ENCODE data around the gene PXDN.
A peak's percentile ranks its signal among the peaks of the same experiment; 100 is the strongest.

Gene PXDN

DNA sequence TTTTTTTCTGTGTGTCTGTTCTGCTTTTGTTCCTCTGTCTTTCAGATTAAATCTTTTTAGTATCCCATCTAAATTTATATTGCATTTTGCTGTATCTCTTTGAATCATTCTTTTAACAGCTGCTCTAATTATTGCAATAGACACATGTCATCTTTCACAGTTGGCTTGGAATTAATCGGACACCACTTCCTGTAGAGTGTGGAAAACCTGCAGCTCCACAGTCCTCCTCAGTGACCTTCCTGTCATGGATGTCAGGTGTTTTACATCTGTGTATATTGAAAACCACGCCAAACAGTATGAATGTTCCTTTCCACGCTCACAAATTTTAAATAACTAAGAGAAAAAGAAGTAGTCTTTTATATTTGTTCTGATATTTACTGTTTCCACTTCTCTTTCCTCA lies 135.3 kb downstream of the PXDN start:
- DNase-seq (ENCODE audit: low spot score), result no peak

DNA sequence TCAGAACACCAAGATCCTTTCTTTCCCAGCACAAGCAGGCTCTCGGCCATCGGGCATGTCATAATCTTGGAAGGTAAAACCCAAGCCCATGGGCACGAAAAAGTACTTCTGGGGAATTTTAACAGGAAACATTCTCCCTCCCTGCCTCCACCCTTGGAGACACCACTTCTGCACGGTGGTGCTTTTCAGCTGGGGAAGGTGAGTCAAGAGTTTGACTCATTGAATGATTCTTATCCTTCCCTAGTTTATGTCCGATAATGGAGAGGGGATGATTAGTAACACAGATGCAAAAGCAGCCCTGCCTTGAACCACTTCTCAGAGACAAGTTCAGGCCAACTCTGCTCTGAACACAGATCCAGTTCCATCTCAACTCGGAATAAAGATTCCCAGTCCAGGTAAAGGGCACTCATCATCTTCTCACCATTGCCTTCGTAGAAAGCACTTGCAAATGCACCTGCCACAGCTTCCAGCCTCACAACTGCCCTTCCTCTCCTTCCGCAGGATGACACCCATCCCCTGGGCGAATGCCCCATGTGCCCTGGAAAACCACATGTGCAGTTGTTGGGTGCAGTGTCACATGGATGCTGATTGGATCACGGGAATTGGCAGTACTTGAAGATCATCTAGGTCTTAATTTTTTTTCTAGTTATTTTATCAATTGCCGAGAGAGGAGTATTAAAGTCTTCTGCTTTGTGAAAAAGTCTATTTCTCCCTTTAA lies 136.2 kb downstream of the PXDN start:
- DNase-seq (ENCODE audit: low spot score), result no peak

DNA sequence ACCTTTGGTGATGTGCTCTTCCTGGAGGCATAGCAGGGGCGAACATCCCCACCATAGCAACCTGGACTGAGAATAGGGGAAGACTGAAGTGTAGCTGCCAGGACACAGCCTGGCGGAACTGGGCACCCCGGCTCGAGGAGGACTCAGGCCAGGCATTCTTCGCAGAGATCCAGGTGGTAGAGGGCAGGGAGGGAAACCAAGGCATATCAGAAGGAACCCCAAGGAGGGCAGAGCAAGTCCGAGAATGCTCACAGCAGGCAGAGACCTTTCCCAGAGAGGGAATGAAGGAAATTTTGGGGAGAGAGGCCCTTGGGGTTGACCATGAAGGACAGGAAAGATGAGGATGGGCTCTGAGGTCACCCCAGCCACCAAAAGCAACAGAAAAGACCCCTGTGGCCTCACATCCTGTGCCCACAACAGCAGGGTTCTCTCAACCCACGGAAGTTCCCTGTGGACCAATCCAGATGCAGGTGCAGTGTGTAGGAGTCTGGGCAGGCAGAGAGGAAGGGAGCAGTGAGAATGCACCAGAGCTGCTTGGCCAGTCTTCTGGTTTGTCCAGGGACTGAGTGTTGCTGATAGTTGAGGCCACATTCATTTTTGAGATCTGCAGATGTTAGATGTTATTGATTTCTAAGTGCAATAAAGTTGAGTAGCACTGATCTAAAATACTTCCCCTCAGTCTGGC lies 136.9 kb downstream of the PXDN start:
- no peak for DNase-seq (ENCODE audit: low spot score)

DNA sequence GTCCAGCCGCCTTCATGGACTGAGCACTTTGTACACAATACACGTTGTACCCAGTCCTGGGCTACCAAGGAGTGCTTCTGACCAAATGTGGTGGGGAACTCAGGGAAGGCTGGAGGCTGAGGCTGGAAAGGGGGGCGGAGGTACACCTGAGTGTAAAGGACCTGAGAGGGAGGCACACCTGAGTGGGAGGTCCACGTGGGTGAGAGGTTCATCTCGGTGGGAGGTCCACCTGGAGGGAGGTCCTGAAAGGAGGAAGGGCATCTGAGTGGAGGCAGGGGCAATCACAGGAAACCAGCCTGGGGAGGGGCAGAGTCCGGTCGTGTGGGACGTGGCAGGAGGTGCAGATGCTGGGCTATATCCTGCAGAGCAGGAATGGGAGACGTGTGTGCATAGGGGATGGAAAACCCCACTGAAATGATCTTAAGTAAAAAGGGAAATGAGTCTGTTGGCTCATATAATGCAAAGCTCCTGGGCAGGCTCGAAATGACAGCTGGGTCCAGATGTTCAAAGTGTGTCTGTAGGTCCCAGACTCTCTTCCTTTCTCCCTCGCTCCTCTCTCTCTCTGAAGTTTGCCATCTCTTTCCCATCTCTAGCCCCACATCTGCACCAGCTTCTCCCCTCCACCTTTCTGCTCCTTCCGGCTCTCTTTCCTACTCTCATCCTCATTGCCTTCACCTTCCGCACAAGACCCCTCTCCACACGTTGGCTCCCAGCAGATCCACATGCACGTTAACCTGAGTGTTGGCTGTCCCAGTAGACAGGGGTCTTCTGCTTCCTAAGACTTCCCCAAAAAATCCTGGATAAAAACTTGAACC lies 137.7 kb downstream of the PXDN start:
- DNase-seq (ENCODE audit: low spot score), result no peak

DNA sequence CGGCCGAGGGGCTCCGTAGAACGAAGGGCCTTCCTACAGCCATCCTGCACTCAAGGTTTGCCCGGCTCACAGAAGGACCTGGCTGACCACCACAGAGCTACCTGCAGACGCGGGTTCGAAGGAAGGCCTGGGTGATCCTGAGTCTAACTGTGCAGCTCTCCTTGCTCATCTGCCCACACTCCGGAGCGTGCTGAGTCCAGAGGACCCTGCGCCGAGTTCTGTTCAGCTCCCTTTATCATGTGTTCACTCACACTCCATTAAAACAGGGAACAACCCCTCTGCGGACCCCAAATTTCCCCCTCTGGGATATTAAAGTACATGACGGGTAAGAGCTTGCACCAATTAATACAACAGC lies 138.3 kb downstream of the PXDN start:
- DNase-seq (ENCODE audit: low spot score), result no peak

DNA sequence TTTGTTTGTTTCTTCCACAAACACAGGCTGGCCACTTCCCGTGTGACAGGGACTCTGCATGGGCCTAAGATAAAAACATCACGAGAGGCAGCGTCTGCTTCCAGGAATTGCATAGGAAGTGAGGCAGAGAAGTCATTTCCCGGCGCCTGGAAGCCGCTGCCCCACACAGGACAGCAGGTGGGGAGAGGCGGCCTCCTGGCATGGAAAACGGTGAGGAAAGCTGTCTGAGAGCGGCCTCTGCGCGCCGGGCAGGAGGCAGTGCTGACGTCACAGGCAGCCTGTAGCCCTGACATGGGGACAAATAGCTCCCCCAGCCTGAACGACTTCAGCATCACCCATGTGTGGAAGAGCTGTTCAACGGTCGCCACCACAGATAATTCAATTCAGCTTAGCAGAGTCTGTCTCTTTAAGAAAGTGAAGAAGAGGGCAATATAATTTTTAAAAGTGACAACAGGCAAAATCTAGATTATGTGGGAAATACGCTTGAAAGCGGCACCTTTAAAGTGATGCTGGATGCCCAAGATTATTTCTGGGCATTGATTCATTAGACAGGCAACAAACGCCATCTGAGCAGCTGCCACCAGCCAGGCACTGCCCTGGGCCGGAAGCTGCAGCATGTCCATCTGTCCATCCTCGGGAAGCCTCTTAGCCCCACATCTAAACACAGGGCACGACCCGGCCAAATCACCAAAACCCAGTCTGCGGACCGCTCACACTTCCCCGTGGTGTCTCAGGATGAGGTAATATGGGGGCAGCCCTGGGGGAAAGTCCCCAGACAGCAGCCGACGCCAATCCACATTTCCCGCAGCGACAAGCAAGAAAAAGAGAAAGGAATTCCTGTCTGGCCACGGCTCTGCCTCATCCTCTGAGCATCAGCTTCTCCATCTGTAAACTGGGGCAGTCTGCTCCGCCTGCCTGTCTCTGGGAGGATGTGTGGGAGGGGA lies 138.9 kb downstream of the PXDN start:
- peak; percentile 96 for DNase-seq (ENCODE audit: low spot score)

DNA sequence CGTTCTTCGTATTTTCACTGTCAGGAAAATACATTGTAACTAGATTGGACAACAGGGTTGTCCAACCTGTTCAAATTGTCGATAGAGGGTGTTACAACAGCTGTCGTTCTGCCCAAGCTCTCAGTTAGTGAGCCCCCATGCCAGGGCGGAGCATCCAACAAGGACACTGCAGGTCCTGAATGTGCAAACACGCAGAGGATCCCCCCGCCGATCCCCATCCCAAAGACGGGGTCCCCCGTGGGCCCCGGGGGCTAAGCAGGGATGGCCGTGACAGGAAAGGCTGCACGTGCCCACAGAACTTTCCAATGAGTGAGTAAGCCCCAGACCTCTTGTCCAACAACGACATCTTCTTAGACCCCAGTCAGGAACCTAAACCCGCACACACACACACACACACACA lies 140.8 kb downstream of the PXDN start:
- no peak for DNase-seq (ENCODE audit: low spot score)

DNA sequence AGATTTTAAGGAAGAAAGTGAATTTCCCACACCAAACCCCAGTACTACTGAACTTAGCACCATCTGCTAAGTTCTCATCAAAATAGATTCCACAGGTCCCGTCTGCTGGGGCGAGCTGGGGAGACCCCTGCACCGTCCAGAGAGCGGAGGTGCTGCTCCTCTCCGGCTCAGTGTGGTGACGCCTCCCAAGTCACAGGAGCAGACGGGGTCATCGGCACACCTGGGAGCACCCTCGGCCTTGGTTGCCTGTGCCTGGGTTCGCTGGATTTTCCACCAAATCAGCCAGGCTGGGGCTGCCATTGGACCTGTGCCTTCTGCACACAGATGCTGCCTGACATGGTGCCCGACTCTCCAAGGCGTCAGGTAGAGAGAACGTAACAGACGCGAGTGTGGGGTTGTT lies 141.3 kb downstream of the PXDN start:
- no peak for DNase-seq (ENCODE audit: low spot score)

DNA sequence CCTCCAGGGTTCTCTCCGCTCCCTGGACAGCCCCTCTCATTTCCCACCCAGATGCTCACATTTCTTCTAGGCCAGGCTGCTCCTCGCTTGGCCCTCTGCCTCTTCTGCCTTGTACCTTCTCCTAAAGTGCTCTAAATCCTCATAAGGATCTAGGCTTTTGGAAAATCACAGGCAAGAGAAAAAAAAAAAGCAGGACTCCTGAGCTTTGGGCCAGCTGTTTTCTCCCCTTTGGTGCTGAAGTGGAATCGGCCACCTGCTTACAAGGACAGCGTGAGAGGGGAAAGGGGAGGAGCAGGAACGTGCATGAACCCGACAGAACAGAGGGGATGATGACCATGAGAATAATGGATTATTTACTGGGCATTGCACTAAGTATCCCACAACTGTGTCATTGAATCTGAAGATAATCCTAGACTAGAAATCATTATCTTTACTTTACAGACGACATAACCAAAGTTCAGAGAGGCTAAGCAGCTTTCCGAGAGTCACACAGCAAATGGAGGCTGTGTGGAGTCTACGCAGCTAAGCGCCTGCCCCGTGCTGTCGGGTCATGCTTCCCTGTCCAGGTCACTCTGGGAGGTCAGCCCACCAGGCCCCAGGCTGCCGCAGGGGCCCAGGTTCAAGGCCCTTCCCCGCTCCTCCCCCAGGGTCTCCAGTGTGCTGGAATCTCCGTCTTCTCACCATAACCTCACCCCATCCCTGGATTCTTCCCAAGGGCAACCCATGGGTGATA lies 141.9 kb downstream of the PXDN start:
- no peak for DNase-seq (ENCODE audit: low spot score)

DNA sequence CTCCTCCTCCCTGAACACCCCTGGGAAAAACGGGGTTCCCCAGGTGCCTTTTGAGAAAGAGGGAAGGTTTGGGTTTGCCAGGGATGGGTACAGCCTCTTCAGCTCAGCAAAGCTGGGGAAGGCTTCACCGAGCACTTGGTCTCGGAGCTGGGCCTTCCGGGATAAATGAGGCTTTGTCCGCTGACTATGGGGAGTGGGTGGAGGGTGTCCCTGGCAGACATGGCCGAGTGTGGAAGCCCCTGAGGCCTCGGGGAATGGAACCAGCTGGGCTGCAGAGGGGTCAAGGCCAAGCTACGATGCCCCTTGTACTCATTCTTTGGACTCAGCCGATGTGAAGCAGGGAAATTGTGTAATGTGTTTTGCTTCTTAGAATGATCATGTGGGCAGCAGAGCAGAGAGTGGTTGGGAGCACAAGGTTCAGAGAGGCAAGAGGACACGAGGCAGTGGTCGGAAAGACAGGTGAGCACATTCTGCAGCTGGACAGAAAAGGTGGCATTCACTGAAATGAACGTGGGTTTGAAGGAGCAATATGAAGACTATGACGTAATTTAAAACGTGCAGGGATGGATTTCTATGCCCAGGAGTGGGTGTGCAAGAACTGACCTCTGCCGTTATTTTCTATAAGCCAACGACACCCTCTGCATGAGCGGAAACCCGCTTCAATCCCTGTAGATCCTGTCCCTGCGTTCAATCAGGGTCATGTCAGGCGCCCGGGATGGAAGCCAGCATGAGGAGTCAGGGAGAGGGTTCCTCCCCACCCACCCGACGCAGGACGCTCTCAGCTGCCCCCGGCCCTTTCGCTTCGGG lies 142.6 kb downstream of the PXDN start:
- DNase-seq (ENCODE audit: low spot score), result no peak

DNA sequence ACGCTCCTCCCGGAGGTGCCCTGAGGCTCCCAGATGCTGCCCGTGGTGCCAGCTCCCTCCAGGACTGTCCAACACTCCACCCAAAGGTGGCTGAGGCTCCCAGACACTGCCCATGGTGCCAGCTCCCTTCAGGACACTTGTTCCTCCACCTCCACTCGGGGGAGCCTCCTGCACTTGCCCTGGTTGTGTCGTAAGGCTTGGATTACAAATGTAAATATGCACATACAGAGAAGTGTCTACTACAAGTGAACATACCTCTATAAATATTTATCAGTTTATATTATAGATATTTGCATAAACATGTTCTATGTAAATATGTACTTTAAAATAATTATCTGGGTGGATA lies 143.3 kb downstream of the PXDN start:
- no peak for DNase-seq (ENCODE audit: low spot score)

DNA sequence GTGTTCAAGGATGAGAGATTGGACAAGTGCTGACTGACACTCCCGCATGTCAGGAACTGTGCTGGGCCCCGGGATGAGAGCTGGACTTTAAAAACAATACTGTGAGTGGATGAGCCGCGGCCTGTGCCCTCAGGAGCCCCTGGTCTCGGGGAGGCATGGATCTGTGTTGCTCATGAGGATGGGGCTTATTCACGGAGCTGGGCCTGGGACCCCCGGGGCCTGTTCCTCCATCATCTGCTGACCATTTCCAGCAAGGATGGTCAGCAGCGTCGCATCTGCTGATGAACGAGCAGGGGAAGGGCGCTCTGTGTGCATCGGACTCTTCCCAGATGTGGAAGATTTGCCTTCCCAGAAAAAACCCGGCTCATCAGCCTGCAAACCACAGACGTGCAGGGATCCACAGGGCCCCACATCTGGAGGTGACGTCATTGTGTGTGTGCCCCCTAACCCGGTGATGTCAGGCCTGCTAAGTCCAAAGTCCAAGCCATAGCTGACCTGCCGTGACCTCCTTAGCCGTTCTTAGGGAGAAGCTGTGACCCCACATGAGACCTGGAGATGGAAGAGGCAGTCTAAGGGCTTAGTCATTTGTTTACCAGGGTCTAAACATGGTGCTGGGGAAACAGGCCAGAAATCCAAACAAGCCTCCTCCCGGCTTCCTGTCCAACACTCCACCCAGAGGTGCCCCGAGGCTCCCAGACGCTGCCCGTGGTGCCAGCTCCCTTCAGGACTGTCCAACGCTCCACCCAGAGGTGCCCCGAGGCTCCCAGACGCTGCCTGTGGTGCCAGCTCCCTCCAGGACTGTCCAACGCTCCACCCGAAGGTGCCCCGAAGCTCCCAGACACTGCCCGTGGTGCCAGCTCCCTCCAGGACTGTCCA lies 143.9 kb downstream of the PXDN start:
- DNase-seq (ENCODE audit: low spot score), result no peak

DNA sequence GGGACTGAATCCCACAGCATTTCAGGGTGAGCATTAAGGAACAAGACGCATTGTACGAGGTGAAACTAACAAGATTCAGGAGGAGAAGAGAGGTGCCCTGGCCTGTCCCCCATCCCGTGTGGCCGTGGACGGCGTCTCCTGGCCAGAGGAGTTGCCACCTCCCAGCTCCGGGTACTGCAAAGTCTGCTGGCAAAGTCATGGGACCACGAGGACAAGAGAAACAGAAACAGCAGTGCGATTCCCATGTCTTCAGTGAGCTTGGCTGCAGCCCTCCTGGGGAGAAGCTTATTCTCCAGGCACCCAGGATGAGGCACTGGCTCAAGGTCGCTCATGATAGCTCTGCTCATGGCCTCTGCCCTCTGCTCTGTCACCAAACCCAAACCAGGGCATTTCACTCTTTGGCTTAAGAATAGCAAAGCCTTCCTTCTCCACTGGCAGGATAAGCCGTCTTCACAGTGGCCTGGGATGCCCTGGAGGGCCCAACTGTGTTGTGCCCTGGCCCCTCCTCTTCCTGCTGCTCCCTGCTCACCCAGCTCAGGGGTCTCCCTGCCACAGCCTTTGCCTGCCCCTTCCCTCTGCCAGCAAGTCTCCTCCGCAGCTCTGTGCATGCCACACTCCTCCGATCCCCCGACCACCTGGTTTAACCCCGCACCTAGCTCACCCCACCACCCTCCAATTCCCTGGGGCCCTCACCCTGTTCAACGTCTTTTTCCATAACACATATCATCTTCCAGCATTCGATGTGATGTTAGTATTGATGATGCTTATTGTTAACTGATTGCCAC lies 144.8 kb downstream of the PXDN start:
- no peak for DNase-seq (ENCODE audit: low spot score)

DNA sequence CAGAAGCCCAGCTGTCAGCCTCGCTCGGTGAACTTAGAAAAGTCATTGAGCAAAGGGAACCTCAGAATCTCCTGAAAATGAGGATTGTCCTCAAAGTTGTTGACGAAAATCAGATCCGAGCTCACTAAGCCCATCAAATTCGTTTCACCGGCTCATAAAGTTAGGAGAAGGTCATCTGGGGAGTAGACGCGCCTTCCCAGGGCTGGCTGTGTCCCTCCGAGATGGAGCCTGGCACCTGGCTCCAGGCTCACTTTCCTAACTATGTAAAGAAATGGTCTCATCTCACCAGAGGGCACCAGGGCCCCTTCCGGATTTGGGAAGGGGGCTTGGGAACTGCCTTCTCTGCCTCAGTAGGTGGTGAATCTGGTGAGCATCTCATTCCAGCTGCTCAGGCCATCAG lies 145.5 kb downstream of the PXDN start:
- no peak for DNase-seq (ENCODE audit: low spot score)

DNA sequence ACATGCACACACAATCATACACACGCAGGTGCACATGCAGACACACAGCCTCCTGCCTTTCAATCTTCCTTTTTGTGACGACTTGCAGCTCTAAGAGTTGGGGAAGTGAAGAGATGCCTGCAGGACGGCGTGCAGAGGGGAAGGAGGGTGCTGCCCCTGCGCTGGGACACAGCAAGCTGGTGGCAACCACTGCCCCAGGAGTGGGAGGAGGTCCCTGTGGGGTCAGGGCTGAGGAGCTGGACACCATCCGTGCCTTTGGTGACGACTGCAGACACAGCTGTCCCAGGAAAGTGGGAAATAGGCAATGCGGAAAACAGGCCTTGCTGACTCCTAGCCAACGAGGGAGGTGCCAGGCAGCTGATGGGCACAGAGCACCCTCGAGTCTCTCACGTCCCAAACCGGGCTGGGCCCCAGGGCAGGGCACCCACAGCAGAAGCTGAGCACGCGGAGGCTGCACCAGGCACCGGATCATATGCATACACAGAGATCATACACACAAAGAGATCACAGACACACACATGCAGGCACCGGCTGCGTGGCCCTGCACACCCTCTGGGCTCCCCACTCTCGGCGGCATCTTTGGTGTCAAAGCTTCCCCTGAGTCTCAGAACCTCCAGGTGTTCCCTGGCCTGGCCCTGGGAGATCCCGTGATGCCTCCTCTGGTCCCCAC lies 146.1 kb downstream of the PXDN start:
- DNase-seq (ENCODE audit: low spot score), result no peak

DNA sequence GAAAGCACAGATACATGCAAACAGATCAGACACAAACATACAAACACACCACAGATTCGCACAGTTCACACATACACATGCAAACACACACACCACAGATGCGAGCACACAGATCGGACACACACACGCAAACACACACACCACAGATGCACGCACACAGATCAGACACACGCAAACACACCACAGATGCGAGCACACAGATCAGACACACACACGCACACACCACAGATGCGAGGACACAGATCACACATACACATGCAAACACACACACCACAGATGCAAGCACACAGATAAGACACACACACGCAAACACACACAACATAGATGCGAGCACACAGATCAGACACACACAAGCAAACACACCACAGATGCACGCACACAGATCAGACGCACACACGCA lies 149.0 kb downstream of the PXDN start:
- no peak for DNase-seq (ENCODE audit: low spot score)

DNA sequence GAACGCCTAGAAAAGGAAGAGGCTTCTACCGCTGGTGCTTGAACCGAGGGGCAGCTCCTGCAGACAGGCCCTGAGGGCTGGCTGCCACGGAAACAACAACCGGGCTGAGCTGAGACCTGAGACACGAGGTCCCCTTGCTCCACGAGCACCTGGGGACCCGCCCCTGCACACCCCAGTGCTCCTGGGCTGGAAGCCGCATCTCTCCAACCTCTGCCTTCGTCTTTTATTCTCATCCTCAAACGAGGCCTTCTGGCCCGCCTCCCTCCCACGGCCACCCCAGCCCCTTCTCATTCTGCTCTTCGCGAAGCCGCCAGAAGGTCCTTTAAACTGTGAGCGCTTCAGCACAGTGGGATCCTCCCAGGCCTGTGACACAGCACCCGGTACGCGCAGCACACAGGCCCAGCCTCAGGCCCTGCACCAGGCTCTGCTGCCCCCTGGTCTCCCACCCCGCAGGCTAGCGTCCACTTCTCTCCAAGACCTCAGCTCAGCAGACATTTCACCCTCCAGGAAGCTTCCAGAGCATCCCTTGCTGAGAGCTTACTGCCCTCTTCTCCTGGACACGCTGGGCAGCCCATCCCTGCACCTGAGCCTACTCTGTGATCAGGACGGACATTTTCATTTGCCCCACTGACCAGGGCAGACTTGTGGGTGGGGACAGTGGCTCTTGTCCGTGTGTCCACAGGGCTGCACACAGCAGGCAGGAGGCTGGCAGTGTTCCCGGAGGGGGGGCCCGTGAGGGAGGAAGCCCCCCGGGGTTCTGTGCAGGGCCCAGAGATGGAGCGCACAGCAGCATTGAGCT lies 149.7 kb downstream of the PXDN start:
- DNase-seq (ENCODE audit: low spot score), result no peak

DNA sequence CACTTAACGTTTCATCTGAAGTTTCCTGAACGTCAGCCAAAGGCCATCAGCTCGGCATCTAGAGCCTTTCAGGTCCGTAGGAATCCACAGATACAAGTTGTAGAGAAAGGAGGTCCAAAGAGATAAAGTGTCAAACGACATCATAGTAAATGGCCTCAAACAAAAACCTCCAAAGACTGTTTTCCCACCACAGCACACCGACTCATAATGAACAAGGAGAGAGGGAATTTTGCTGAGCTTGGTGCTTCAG lies 150.3 kb downstream of the PXDN start:
- no peak for DNase-seq (ENCODE audit: low spot score)

Measured in kidney capillary endothelial cell (primary cell).